ENCODE data around the gene PNLIPRP3.

PNLIPRP3 gene

DNA sequence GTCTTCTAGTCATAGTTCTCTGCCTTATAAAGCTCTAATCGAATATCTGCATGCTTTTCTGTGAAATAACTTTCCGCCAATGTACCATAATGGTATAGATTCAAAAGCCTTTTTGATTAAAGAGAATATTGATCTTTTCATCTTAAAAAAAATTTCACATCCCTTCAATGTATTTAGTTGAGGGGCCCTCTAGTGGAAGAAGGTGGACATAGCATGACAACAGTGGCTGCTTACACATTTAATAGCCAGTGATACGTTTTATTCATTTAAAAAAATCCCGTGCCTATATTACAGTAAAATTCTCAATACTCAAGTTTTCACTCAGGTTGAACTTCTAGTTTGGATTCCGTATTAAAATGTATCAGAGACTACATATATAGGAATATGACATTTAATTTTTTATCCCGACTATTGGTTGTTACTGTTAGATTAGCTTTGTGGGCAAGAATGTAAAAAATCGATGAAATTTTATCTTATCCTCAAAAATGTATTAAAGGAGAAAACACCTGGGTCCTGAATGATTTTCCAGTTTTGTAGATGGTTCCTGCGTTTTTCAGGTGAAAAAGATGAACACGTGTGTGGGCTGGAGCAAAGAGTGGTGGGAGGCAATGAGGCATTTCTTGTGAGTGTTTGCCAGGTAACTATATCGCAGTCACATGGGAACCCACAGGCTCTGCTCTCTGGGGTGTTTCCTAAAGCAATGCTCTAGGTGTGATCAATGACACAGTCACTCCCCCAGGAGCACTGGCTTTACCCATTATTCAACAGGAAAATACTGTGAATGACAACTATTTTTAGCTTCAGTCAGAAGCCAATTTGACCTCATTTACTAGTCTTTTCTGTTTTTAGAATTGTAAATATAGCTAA, 94.0 kb downstream of the PNLIPRP3 start:
- DNase-seq: no peak

GRCh38 chr10:116522803-116523381, 95.2 kb downstream of the PNLIPRP3 start:
- no peak for DNase-seq

- no peak for DNase-seq
Measured at GRCh38 chr10:116524736-116525135, 97.1 kb downstream of the PNLIPRP3 start.

- DNase-seq: no peak
Measured at GRCh38 chr10:116526219-116526618, 98.6 kb downstream of the PNLIPRP3 start.

Data from DMS153 (cell line).